Measurements from ENCODE around the gene DOCK3. TPM values are rescaled to one million over a fixed set of nuclear protein-coding genes. Genes with fewer than 3 reads are reported as not detected.
"Not testable (repeated sequence)": the region's sequence is repeated elsewhere in the genome, so short reads cannot be mapped to it uniquely, and the experiment has no call there.

Gene DOCK3
- polyA plus RNA-seq, 2 of the 4 experiments (the other 2 are of a cell fraction) = 0.40 to 0.46 TPM

DNA sequence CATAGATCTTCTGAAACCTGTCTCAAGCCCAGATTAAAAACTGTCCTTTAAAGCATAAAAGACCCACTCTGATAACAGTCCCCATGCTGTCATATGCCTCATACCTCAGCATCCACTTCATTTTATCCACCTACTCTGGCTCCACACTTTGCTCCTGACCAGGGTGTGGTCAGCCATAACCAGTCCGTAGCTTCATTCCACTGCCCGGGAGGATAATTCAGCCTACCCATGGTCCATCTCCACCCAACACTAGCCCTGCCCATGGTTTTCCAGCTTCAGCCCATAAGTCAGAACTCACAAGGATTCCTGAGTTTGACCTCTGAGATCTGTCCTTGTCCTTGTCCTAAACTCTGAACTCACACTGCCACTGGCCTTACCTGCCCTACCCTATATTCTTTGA lies 448.2 kb downstream of the DOCK3 start:
- 79% methylated on average over 2 of the region's 2 CpGs for WGBS (ENCODE audit: missing lambda C conversion rate)
- DNase-seq (ENCODE audit: low read depth in 1 of 2, low spot score in 1 of 2) = no peak
- Histone ChIP-seq H3K4me1 (no peaks in the 10 kb centered on the region), H3K27ac (no peak overlapping the region), H3K4me2 (no peak overlapping the region), H3K9me3 (no peaks in the 10 kb centered on the region; the same call in 1 of the 3 replicates), H3K4me3 (no peak overlapping the region)
- TF ChIP-seq, protein P1, sequence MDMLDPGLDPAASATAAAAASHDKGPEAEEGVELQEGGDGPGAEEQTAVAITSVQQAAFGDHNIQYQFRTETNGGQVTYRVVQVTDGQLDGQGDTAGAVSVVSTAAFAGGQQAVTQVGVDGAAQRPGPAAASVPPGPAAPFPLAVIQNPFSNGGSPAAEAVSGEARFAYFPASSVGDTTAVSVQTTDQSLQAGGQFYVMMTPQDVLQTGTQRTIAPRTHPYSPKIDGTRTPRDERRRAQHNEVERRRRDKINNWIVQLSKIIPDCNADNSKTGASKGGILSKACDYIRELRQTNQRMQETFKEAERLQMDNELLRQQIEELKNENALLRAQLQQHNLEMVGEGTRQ (IDR thresholded peaks at IDR 0.05) = no peak
- TF ChIP-seq, protein P2, sequence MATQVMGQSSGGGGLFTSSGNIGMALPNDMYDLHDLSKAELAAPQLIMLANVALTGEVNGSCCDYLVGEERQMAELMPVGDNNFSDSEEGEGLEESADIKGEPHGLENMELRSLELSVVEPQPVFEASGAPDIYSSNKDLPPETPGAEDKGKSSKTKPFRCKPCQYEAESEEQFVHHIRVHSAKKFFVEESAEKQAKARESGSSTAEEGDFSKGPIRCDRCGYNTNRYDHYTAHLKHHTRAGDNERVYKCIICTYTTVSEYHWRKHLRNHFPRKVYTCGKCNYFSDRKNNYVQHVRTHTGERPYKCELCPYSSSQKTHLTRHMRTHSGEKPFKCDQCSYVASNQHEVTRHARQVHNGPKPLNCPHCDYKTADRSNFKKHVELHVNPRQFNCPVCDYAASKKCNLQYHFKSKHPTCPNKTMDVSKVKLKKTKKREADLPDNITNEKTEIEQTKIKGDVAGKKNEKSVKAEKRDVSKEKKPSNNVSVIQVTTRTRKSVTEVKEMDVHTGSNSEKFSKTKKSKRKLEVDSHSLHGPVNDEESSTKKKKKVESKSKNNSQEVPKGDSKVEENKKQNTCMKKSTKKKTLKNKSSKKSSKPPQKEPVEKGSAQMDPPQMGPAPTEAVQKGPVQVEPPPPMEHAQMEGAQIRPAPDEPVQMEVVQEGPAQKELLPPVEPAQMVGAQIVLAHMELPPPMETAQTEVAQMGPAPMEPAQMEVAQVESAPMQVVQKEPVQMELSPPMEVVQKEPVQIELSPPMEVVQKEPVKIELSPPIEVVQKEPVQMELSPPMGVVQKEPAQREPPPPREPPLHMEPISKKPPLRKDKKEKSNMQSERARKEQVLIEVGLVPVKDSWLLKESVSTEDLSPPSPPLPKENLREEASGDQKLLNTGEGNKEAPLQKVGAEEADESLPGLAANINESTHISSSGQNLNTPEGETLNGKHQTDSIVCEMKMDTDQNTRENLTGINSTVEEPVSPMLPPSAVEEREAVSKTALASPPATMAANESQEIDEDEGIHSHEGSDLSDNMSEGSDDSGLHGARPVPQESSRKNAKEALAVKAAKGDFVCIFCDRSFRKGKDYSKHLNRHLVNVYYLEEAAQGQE (IDR thresholded peaks at IDR 0.05) = no peak
- TF ChIP-seq ZNF302 (CRISPR knock-in tag; IDR thresholded peaks at IDR 0.05) (no peak), GATA3 (IDR thresholded peaks at IDR 0.05; ENCODE audit: borderline replicate concordance) (no peak), NPAS2 (CRISPR knock-in tag; IDR thresholded peaks at IDR 0.05; ENCODE audit: borderline replicate concordance) (no peak), ZFP36 (IDR thresholded peaks at IDR 0.05; ENCODE audit: borderline replicate concordance, partially characterized antibody) (no peak), HEYL (CRISPR knock-in tag; IDR thresholded peaks at IDR 0.05) (no peak), PHF8 (IDR thresholded peaks at IDR 0.05; ENCODE audit: borderline replicate concordance, low read depth) (no peak), CBX8 (IDR thresholded peaks at IDR 0.05) (no peak)
- TF ChIP-seq, protein P3, sequence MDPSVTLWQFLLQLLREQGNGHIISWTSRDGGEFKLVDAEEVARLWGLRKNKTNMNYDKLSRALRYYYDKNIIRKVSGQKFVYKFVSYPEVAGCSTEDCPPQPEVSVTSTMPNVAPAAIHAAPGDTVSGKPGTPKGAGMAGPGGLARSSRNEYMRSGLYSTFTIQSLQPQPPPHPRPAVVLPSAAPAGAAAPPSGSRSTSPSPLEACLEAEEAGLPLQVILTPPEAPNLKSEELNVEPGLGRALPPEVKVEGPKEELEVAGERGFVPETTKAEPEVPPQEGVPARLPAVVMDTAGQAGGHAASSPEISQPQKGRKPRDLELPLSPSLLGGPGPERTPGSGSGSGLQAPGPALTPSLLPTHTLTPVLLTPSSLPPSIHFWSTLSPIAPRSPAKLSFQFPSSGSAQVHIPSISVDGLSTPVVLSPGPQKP (IDR thresholded peaks at IDR 0.05; ENCODE audit: low read depth, low read length) = no peak
- TF ChIP-seq, protein P4, sequence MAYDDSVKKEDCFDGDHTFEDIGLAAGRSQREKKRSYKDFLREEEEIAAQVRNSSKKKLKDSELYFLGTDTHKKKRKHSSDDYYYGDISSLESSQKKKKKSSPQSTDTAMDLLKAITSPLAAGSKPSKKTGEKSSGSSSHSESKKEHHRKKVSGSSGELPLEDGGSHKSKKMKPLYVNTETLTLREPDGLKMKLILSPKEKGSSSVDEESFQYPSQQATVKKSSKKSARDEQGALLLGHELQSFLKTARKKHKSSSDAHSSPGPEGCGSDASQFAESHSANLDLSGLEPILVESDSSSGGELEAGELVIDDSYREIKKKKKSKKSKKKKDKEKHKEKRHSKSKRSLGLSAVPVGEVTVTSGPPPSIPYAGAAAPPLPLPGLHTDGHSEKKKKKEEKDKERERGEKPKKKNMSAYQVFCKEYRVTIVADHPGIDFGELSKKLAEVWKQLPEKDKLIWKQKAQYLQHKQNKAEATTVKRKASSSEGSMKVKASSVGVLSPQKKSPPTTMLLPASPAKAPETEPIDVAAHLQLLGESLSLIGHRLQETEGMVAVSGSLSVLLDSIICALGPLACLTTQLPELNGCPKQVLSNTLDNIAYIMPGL (CRISPR knock-in tag; IDR thresholded peaks at IDR 0.05; ENCODE audit: borderline replicate concordance) = no peak
- ChIA-PET POLR2A (no interaction called here), CTCF (no interaction called here)
- FAIRE-seq = no peak
- no peak for ATAC-seq

DNA sequence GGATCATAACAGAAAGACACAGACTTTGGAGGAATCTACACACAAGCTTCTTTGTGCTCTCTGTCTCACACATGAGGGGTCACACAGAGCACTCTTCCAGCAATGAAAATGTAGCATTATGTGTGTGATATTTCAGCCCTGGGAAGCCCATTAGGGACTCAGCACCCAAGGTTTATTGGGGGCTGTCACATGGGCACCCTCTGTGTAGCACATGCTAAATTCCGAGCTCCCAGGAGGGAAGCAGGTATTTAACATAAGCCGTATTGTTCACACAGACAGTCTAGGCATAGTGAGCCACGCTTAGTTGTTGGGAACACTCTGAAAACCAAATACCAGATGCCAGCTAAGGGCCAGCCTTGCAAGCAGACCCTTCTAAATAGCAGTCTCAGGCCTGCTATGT lies 448.8 kb downstream of the DOCK3 start:
- no peak overlapping the region for H3K4me3 ChIP-seq
- H3K27ac ChIP-seq = no peak overlapping the region
- no peaks in the 10 kb centered on the region; the same call in 1 of the 3 replicates for H3K9me3 ChIP-seq
- TF ChIP-seq POLR2A (IDR thresholded peaks at IDR 0.05; ENCODE audit: low read length) (no peak), ZSCAN20 (CRISPR knock-in tag; IDR thresholded peaks at IDR 0.05) (no peak), MAZ (IDR thresholded peaks at IDR 0.05; ENCODE audit: borderline replicate concordance, low read depth, low read length) (no peak), EP300 (IDR thresholded peaks at IDR 0.05) (no peak), NPAS2 (CRISPR knock-in tag; IDR thresholded peaks at IDR 0.05; ENCODE audit: borderline replicate concordance) (no peak), BHLHE40 (IDR thresholded peaks at IDR 0.05; ENCODE audit: low read depth, low read length) (no peak), TFCP2L1 (CRISPR knock-in tag; IDR thresholded peaks at IDR 0.05) (no peak)
- WGBS (ENCODE audit: missing lambda C conversion rate) = 4% methylated on average over 3 of the region's 3 CpGs
- POLR2A ChIA-PET = no interaction called here
- ATAC-seq (no peak), DNase-seq (ENCODE audit: low read depth in 1 of 2, low spot score in 1 of 2) (no peak), FAIRE-seq (no peak)
- H3K4me1 ChIP-seq = no peaks in the 10 kb centered on the region
- no peak overlapping the region for H3K4me2 ChIP-seq
- CTCF ChIA-PET = no interaction called here

DNA sequence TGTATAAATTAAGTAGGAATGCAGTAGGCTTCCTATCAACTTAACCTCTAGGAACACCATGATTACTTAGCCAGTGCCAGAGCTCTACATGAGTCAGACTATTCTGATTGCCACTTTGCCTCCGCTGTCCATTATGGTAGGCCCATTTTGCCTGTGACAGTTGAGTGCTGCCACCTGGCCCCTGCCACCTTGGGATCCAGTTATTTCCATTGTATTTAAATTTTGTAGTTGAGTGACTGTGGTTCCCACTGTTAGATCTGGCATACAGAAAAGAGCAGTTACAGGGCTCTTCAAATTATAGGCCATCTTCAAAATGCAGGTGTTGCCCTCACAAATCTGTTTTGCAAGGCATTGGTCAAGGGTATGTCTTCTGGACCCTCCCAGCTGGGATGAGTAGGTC lies 456.9 kb downstream of the DOCK3 start:
- H3K27ac ChIP-seq; DNase-seq (ENCODE audit: low read depth in 1 of 2, low spot score in 1 of 2); H3K4me3 ChIP-seq; CTCF ChIA-PET; H3K4me1 ChIP-seq; H3K9me3 ChIP-seq; ATAC-seq; H3K4me2 ChIP-seq; FAIRE-seq; POLR2A ChIA-PET: not testable (repeated sequence)
- 8% methylated on average over 1 of the region's 1 CpG for WGBS (ENCODE audit: missing lambda C conversion rate)

Measured in A549 (cell line).